Upper lobe of left lung (tissue), 4 donors: Measurements from ENCODE around the gene XRCC1.

Experiments used
- CTCF ChIP-seq, 6 experiments: fragments of 450-650 bp in 4 of 6; fragments of 200-600 bp in 2 of 6; sonication (generic) in 2 of 6; IDR thresholded peaks; one replicate each; pipeline ENCODE4 v1.5.1; 2016 to 2019; ENCODE audit warnings: antibody characterized with exemption in 6 of 6
- EP300 ChIP-seq, 4 donors: sonication (generic); formaldehyde crosslinking; IDR thresholded peaks; one replicate each; pipeline ENCODE4 v1.5.1; 2017; ENCODE audit warnings: antibody characterized with exemption in 4 of 4, control low read depth in 2 of 4
- POLR2A ChIP-seq, 4 donors: fragments of 450-650 bp; IDR thresholded peaks; one replicate each; pipeline ENCODE4 v1.5.1; 2016 to 2017; ENCODE audit warnings: antibody characterized with exemption in 4 of 4, mild to moderate bottlenecking in 2 of 4
- POLR2AphosphoS5 ChIP-seq, 2 donors: sonication (generic); formaldehyde crosslinking; IDR thresholded peaks; one replicate each; pipeline ENCODE4 v1.5.1; 2017; ENCODE audit warnings: antibody characterized with exemption in 2 of 2

GRCh38 chr19:43609872-43610271 is 34.5 kb upstream of the XRCC1 start:
- TF ChIP-seq CTCF (IDR thresholded peaks at IDR 0.05) (no peak), POLR2AphosphoS5 (IDR thresholded peaks at IDR 0.05) (no peak), POLR2A (IDR thresholded peaks at IDR 0.05) (no peak), EP300 (IDR thresholded peaks at IDR 0.05) (no peak)
